ENCODE results near the gene APIP.

The APIP gene

GRCh38 chr11:34860034-34860433 lies 56.1 kb downstream of the APIP start:
- no peak for DNase-seq (ENCODE audit: extremely low read depth, low read depth)
- H3K4me3 ChIP-seq (replicated peaks; ENCODE audit: low read depth, low read length), result no peak overlapping the region
- TF ChIP-seq CTCF (IDR thresholded peaks at IDR 0.05; ENCODE audit: low read depth, low read length, missing control alignments), result no peak

GRCh38 chr11:34859496-34859895 lies 56.7 kb downstream of the APIP start:
- H3K4me3 ChIP-seq (replicated peaks; ENCODE audit: low read depth, low read length), result no peak overlapping the region
- no peak for DNase-seq (ENCODE audit: extremely low read depth, low read depth)
- TF ChIP-seq CTCF (IDR thresholded peaks at IDR 0.05; ENCODE audit: low read depth, low read length, missing control alignments), result no peak

- no peak overlapping the region for H3K4me3 ChIP-seq (replicated peaks; ENCODE audit: low read depth, low read length)
- no peak for DNase-seq (ENCODE audit: extremely low read depth, low read depth)
- no peak for TF ChIP-seq CTCF (IDR thresholded peaks at IDR 0.05; ENCODE audit: low read depth, low read length, missing control alignments)
Measured at GRCh38 chr11:34857463-34857862, 58.7 kb downstream of the APIP start.

- no peak for TF ChIP-seq CTCF (IDR thresholded peaks at IDR 0.05; ENCODE audit: low read depth, low read length, missing control alignments)
- H3K4me3 ChIP-seq (replicated peaks; ENCODE audit: low read depth, low read length), result no peak overlapping the region
- no peak for DNase-seq (ENCODE audit: extremely low read depth, low read depth)
Measured at GRCh38 chr11:34856251-34856650, 59.9 kb downstream of the APIP start.

GRCh38 chr11:34855754-34856095 lies 60.5 kb downstream of the APIP start:
- TF ChIP-seq CTCF (IDR thresholded peaks at IDR 0.05; ENCODE audit: low read depth, low read length, missing control alignments), result no peak
- DNase-seq (ENCODE audit: extremely low read depth, low read depth), result no peak
- no peak overlapping the region for H3K4me3 ChIP-seq (replicated peaks; ENCODE audit: low read depth, low read length)

- H3K4me3 ChIP-seq (replicated peaks; ENCODE audit: low read depth, low read length), result no peak overlapping the region
- DNase-seq (ENCODE audit: extremely low read depth, low read depth), result no peak
- no peak for TF ChIP-seq CTCF (IDR thresholded peaks at IDR 0.05; ENCODE audit: low read depth, low read length, missing control alignments)
Measured at GRCh38 chr11:34855021-34855753, 61.0 kb downstream of the APIP start.

GRCh38 chr11:34851916-34852315 lies 64.3 kb downstream of the APIP start:
- no peak overlapping the region for H3K4me3 ChIP-seq (replicated peaks; ENCODE audit: low read depth, low read length)
- no peak for TF ChIP-seq CTCF (IDR thresholded peaks at IDR 0.05; ENCODE audit: low read depth, low read length, missing control alignments)
- DNase-seq (ENCODE audit: extremely low read depth, low read depth), result no peak

All from HFF-Myc (cell line).